ENCODE measurements around the gene TLL1.

GRCh38 chr4:165838575-165838974 is 34.5 kb upstream of the TLL1 start:
- no peak for TF ChIP-seq JUN (CRISPR knock-in tag; IDR thresholded peaks at IDR 0.05)
- TF ChIP-seq MAX (CRISPR knock-in tag; IDR thresholded peaks at IDR 0.05) = no peak
- TF ChIP-seq CTCF (IDR thresholded peaks at IDR 0.05) = no peak
- TF ChIP-seq HMGXB4 (CRISPR knock-in tag; IDR thresholded peaks at IDR 0.05) = no peak
- no peak for TF ChIP-seq ZNF396 (CRISPR knock-in tag; IDR thresholded peaks at IDR 0.05; ENCODE audit: borderline replicate concordance)

Data from WTC11 (cell line).